Endodermal cell (in vitro differentiated cells): ENCODE results near the gene ATP6V0D1. TPM values are rescaled to one million over a fixed set of nuclear protein-coding genes. Genes with fewer than 3 reads are reported as not detected.
"Not testable (repeated sequence)": the region's sequence is repeated elsewhere in the genome, so short reads cannot be mapped to it uniquely, and the experiment has no call there.

Experiments
- DNase-seq: peaks from one replicate; pipeline ENCODE4 v3.0.0-alpha.2; 2017
- H3K27ac ChIP-seq: 2 replicates; pipeline ENCODE4 v1.5.1; 2013; ENCODE audit warnings: mild to moderate bottlenecking, low read depth, low read length, moderate library complexity
- H3K27me3 ChIP-seq: 2 replicates; pipeline ENCODE4 v1.6.1; 2013; ENCODE audit warnings: mild to moderate bottlenecking, low read length, moderate library complexity; ENCODE audit not compliant: insufficient read depth, control insufficient read depth, poor library complexity, severe bottlenecking
- H3K36me3 ChIP-seq: 2 replicates; pipeline ENCODE4 v1.7.0; 2013; ENCODE audit warnings: mild to moderate bottlenecking, low read length, moderate library complexity; ENCODE audit not compliant: control insufficient read depth, insufficient read depth
- H3K4me1 ChIP-seq: one replicate; pipeline ENCODE4 v1.7.0; 2013; ENCODE audit warnings: low read length; ENCODE audit not compliant: control insufficient read depth, insufficient read depth
- H3K4me3 ChIP-seq: 2 replicates; pipeline ENCODE4 v1.5.1; 2013; ENCODE audit warnings: mild to moderate bottlenecking, low read length, moderate library complexity
- H3K9ac ChIP-seq: 2 replicates; pipeline ENCODE4 v1.6.1; 2013; ENCODE audit warnings: mild to moderate bottlenecking, low read length, moderate library complexity; ENCODE audit not compliant: poor library complexity, severe bottlenecking; ENCODE audit errors: extremely low read depth
- H3K9me3 ChIP-seq: 2 replicates; pipeline ENCODE4 v1.6.1; 2013; ENCODE audit warnings: mild to moderate bottlenecking, low read length, moderate library complexity; ENCODE audit not compliant: control insufficient read depth
- H3K27ac Mint-ChIP-seq: 2 replicates; pipeline ENCODE4 v1.8.0; 2020; ENCODE audit warnings: mixed read lengths
- H3K27me3 Mint-ChIP-seq: 2 replicates; pipeline ENCODE4 v1.8.0; 2021; ENCODE audit warnings: mild to moderate bottlenecking, mixed read lengths; ENCODE audit not compliant: insufficient read depth
- H3K36me3 Mint-ChIP-seq: 2 replicates; pipeline ENCODE4 v1.8.0; 2020; ENCODE audit warnings: low read depth, mixed read lengths
- H3K4me1 Mint-ChIP-seq: 2 replicates; pipeline ENCODE4 v1.8.0; 2020; ENCODE audit warnings: mixed read lengths
- H3K4me3 Mint-ChIP-seq: 2 replicates; pipeline ENCODE4 v1.8.0; 2020; ENCODE audit warnings: mild to moderate bottlenecking, moderate library complexity, mixed read lengths
- H3K9me3 Mint-ChIP-seq: 2 replicates; pipeline ENCODE4 v1.8.0; 2020; ENCODE audit warnings: mild to moderate bottlenecking, mixed read lengths
- WGBS, 2 experiments: methylation state at CpG; one replicate each; pipeline versions ENCODE4 v1.1.5 to v1.1.7; 2013; ENCODE audit warnings: missing lambda C conversion rate in 2 of 2, mixed read lengths in 1 of 2; ENCODE audit not compliant: insufficient coverage in 1 of 2, insufficient read length in 1 of 2; 5-methylcytosine and 5-hydroxymethylcytosine counted together
- total RNA-seq, 2 donors: library from RNA; stranded (reverse); fragmentation: NEBNext Ultra II Directional in 1 of 2; extraction: Animal tissue kit (Norgen Biotek cat#: 25700) in 1 of 2; gene quantifications; 2 replicates in 1 of 2; 3 replicates in 1 of 2; pipeline ENCODE4 v1.2.1, GENCODE V29; 2021
- TF ChIP-seq, protein P1 (sequence below): fragments of 200-600 bp; sonication (generic); conservative IDR thresholded peaks from 2 replicates; pipeline ENCODE4 v1.5.0; 2021; ENCODE audit warnings: antibody characterized with exemption, mild to moderate bottlenecking

ATP6V0D1 gene
- total RNA-seq, 2 donors from 2014 or later = 56.0 to 58.3 TPM

DNA sequence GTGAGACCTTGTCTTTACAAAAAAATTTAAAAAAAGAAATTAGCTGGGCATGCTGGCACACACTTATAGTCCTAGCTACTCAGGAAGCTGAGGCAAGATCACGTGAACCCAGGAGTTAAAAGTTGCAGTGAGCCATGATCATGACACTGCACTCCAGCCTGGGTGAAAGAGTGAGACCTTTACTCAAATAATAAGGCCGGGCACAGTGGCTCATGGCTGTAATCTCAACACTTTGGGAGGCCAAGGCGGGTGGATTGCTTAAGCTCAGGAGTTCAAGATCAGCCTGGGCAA, 36.1 kb upstream of the ATP6V0D1 start:
- Histone ChIP-seq H3K4me1 (no peaks in the 10 kb centered on the region), H3K27ac (no peak overlapping the region), H3K9me3 (no peaks in the 10 kb centered on the region), H3K9ac (no peak overlapping the region), H3K36me3 (no peaks in the 10 kb centered on the region), H3K4me3 (no peak overlapping the region), H3K27me3 (no peaks in the 10 kb centered on the region)
- Mint-ChIP-seq H3K4me3 (no peak overlapping the region), H3K27ac (no peak overlapping the region), H3K9me3 (no peaks in the 10 kb centered on the region), H3K36me3 (no peaks in the 10 kb centered on the region), H3K4me1 (no peaks in the 10 kb centered on the region), H3K27me3 (peaks cover 26% of the 10 kb centered on the region)
- WGBS, 2 experiments = 95 to 96% methylated on average over 3 of the region's 3 CpGs
- TF ChIP-seq, protein P1, sequence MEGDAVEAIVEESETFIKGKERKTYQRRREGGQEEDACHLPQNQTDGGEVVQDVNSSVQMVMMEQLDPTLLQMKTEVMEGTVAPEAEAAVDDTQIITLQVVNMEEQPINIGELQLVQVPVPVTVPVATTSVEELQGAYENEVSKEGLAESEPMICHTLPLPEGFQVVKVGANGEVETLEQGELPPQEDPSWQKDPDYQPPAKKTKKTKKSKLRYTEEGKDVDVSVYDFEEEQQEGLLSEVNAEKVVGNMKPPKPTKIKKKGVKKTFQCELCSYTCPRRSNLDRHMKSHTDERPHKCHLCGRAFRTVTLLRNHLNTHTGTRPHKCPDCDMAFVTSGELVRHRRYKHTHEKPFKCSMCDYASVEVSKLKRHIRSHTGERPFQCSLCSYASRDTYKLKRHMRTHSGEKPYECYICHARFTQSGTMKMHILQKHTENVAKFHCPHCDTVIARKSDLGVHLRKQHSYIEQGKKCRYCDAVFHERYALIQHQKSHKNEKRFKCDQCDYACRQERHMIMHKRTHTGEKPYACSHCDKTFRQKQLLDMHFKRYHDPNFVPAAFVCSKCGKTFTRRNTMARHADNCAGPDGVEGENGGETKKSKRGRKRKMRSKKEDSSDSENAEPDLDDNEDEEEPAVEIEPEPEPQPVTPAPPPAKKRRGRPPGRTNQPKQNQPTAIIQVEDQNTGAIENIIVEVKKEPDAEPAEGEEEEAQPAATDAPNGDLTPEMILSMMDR = no peak
- no peak for DNase-seq

DNA sequence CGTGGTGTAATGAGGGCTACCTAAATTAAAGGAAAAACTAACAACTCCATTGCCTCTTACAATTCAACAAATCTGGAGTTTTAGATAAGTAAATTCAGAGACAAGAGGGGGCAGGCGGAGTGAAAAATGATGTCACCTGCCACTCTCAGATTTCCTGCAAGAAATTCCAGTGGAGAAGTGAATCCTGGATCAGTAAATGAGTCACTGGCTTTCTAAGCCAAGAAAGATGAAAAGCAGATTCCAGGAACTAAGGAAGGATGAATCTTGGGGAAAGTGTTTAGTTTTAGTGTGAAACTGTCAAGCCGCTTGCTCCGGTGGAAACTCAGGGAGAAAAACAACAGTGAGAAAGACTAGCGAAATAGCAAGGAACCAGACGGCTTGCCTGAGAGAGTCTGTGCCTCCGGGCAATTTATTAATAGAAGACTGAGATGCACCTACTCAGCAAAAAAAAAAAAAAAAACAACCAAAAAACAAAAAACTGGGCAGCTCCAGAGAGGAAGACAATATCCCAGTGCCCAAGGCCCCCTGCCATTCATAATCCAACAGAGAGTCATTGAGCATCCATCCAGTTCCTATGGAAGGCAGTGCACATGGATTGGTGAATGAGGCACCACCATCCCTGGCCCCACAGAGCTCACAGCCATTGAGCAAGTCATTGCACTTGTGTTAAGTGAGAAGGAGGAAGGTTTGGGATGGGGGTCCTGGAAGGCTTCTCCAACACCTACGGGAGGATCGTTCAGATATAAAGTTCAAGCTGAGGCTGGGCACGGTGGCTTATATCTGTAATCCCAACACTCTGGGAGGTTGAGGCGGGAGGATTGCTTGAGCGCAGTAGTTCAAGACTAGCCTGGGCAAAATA, 35.6 kb upstream of the ATP6V0D1 start:
- Histone ChIP-seq H3K27me3 (no peaks in the 10 kb centered on the region), H3K36me3 (no peaks in the 10 kb centered on the region), H3K9ac (no peak overlapping the region), H3K27ac (no peak overlapping the region), H3K4me1 (no peaks in the 10 kb centered on the region), H3K4me3 (no peak overlapping the region), H3K9me3 (no peaks in the 10 kb centered on the region)
- TF ChIP-seq, protein P1 = no peak
- no peaks in the 10 kb centered on the region for H3K36me3 Mint-ChIP-seq
- H3K27ac Mint-ChIP-seq = no peak overlapping the region
- no peak for DNase-seq
- H3K4me1 Mint-ChIP-seq = no peaks in the 10 kb centered on the region
- H3K9me3 Mint-ChIP-seq = no peaks in the 10 kb centered on the region
- 93 to 96% methylated on average over 8 to 11 of the region's 12 CpGs for WGBS, 2 experiments
- H3K4me3 Mint-ChIP-seq = no peak overlapping the region
- H3K27me3 Mint-ChIP-seq = peaks cover 22% of the 10 kb centered on the region

DNA sequence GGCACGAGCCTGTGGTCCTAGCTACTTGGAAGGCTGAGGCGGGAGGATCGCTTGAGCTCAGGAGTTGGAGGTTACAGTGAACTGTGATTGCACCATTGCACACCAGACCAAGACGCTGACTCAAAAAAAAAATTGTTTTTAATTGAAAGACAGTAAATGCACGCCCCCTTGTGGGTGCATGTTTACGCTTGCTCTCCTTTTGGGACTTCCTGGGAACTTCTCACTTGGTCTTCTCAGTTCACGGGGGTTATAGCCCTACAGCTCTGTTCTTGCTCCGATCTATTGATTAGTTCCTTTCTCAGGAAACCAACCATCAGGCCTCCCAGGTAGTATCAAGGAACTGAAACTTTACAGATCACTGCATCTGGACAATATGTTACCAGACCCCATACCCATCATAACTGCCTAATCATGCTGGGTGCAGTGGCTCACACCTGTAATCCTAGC, 33.4 kb upstream of the ATP6V0D1 start:
- Mint-ChIP-seq H3K4me3 (no peak overlapping the region), H3K27ac (no peak overlapping the region), H3K36me3 (no peaks in the 10 kb centered on the region), H3K27me3 (peaks cover 10% of the 10 kb centered on the region), H3K9me3 (no peaks in the 10 kb centered on the region), H3K4me1 (no peaks in the 10 kb centered on the region)
- H3K27me3 ChIP-seq = no peaks in the 10 kb centered on the region
- no peaks in the 10 kb centered on the region for H3K36me3 ChIP-seq
- TF ChIP-seq, protein P1 = peak; percentile 86
- no peaks in the 10 kb centered on the region for H3K9me3 ChIP-seq
- H3K4me1 ChIP-seq = no peaks in the 10 kb centered on the region
- peak; percentile 88 for DNase-seq
- 15 to 26% methylated on average over 7 to 8 of the region's 8 CpGs for WGBS, 2 experiments
- H3K4me3 ChIP-seq = no peak overlapping the region
- H3K27ac ChIP-seq = no peak overlapping the region
- H3K9ac ChIP-seq = no peak overlapping the region

DNA sequence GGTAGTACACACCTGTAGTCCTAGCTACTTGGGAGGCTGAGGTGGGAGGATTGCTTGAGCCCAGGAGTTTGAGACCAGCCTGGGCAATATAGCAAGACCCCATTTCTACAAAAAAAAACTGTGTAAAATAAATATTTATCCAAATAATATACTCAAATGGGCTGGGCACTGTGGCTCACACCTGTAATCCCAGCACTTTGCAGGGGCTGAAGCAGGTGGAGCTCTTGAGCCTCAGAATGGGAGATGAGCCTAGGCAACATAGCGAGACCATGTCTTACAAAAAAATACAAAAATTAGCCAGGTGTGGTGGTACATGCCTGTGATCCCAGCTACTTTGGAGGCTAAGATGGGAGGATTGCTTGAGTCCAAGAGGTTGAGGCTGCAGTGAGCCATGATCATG, 32.9 kb upstream of the ATP6V0D1 start:
- H3K27me3 ChIP-seq, H3K9me3 ChIP-seq, H3K27ac Mint-ChIP-seq, H3K27ac ChIP-seq, H3K36me3 ChIP-seq, H3K27me3 Mint-ChIP-seq, H3K9ac ChIP-seq, DNase-seq, H3K9me3 Mint-ChIP-seq, H3K4me1 ChIP-seq, H3K4me3 Mint-ChIP-seq, H3K4me3 ChIP-seq, H3K36me3 Mint-ChIP-seq, H3K4me1 Mint-ChIP-seq: not testable (repeated sequence)
- 78 to 94% methylated on average over 1 of the region's 1 CpG for WGBS, 2 experiments
